Right hindlimb (tissue), 1 donor: Measurements from ENCODE around the gene SLC24A3.

Experiments
- DNase-seq: peaks from one replicate; pipeline ENCODE4 v3.0.0-alpha.2; 2018

Gene SLC24A3

GRCh38 chr20:19310541-19310940, 98.1 kb downstream of the SLC24A3 start:
- no peak for DNase-seq

DNA sequence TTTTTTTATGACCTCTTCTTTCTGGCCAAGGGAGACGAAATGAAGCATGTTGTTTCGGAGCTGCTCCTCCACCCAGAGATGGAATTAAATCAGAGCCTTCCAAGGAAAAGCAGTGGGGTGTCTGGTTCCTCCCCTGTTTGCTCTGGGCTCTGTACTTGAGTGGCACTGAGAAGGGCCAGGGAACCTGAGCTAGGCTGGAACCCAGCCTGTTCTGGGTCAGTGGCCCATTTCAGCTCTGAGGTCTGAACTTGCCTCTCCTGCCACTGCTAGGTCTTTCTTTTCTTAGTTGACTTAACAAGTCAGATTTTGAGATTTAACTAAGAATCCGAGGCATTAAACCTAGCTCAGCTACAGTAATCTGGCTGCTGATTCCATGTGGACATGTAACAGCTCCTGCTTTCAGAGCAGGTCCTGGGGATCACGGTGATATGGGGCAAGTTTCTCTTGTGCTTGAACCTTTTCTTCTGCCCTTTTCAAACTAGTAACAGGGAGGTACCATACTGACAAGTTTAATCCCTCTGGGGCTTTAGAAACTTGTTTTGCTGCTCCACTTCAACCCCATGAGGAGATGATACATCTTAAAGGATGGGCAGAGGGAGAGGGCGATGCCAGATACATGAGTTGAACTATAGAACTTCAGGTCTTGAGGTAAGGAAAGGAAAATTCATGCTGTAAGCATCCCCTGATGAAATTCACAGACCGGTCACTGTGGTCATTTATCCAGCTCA, 101.1 kb downstream of the SLC24A3 start:
- DNase-seq, result no peak

- DNase-seq, result no peak
Measured at GRCh38 chr20:19314621-19315020, 102.2 kb downstream of the SLC24A3 start.

DNA sequence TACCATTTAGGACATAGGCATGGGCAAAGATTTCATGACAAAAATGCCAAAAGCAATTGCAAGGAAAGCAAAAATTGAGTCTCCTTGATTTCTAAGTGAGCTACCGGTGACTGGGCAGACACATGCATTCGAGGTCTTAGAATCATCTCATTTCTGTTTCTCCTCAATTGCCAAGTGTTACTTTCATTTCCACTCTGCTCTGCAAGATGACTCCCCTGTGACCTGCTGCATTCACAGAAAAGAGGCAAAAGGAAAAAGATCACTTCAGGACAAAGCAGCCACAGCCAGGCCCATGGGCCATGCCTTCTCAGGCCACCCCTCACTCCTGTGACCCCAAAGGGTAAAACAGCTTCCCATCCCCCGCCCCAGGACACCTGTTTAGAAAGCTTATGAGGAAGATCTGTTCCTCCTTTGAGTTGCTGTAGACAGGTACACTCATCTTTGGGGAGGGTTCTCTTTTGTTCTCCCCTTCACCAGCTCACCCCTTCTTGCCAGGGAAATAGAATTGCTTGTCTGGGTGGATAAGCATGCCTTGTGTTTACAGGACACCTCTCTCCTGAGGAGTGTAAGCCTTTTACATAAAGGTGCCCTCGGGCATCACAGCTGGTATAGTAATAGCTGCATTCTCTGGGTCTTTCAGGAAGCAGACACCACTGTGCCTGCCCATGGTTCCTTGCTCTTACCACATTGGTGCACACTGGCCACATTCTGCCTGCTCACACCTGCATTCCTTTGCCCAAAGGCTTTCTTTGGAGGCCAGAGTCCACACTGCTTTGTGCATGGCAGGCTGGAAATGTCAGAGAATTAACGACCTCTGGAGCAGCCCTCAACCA, 105.0 kb downstream of the SLC24A3 start:
- DNase-seq, result no peak

DNA sequence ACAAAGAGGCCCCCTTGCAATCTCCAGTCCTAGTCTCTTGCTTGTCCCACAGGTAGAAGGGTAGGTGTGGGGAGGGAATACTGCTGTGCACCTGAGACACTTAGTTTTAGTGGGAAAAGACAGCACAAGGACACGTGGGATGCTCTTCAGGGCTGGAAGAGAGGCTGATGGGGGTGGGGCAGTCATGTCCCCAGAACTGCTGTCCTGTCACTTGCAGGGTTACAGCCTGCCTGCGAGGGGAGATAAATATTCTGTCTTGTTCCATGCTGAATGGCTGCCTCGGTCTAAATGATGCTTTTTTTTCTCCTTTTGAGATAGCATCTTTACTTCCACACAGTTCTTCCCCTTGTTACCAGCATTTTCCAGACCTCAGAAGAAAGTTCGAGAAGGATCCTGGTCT, 106.2 kb downstream of the SLC24A3 start:
- DNase-seq, result no peak

GRCh38 chr20:19320005-19320404, 107.6 kb downstream of the SLC24A3 start:
- DNase-seq, result no peak

DNA sequence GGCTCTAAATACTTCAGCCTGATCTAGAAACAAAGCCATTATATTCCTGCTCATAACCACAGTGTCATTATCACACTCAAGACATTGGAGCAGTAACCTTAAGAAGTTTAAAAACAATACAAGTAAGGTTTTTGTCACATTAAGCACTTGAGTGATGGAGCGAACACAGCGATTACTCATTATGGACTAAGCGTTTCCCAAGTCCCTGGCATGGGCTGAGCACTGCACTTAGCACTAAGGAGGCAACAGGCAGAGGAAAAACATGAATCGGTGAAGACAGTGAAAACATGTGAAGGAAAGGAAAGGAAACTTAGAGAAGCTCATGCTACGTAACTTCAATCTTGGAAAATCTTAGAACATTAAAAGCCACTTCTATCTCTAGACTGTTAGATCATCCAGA, 108.7 kb downstream of the SLC24A3 start:
- no peak for DNase-seq

DNA sequence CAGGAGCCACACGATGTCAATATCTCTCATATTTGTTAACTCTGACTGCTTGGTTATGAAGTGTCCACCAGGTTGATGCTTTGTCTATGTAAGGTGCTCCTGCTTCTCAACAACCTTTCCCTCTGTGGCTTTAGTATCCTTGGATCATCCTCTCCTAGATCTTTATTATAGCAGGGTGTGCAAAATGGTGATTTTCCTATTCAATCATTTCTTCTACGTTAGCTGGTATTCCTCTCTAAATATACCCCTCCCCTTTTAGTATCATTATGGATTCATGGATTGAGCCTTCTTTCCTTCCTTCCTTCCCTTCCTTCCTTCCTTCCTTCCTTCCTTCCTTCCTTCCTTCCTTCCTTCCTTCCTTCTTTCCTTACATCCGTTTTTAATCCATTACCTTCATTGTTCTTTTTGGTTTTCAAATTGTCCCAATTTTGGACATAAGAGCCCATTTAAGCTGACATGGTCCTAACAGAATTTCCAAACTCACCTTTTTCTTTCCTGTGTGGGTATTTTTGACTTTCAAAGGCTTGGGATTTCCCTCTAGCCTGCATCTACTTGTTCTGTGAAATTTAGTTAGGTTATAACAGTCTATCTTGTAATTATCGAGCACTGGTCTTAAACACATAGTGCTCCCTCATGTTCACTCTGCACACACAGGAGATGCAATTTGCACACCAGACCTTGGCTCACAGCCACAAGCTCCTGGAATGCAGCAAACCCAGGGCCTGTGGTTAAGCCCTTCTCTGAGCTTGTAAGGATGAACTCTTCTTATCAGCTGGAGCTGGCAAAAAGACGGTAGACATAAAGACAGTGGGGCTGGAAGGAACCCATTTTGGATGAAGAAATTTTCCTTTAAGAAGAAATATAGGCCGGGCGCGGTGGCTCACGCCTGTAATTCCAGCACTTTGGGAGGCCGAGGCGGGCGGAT, 109.9 kb downstream of the SLC24A3 start:
- DNase-seq, result no peak

- no peak for DNase-seq
Measured at GRCh38 chr20:19327401-19327800, 115.0 kb downstream of the SLC24A3 start.

DNA sequence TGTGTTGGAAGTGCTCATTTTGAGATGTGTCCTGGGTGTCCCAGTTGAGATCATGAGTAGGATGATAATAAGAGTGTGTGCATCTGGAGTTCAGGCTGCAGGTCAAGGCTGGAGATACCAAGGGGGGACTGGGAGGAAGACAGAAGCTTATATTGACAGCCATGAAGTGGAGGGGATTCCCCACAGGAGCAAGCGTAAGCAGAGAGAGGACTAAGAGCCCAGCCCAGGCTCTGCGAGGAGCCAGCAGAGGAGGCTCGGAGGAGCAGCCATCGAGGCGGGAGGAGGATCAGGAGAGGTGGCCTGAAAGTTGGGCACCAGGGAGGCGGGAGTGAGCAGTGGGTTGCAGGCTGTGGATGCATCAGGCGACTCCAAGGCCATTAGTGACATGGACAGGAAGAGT, 116.2 kb downstream of the SLC24A3 start:
- DNase-seq, result no peak

DNA sequence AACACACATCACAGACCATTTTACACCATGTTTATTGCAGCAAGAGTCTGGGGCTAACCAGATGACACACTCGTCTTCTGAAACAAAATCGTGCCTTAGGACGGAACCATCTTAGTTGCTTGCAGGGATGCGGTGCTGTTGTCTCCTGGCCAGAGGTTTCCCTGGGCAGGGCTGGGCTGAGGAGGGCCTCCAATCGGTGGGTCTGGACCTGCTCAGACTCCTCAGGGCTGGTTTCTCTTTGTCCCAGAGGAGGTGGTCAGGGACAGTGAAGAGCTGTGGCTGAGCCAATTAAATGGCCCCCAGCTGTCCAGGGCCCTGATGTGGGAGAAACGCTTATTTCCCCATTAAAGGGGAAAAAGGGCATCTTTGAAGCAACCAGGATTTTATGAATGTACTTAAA, 117.6 kb downstream of the SLC24A3 start:
- no peak for DNase-seq

GRCh38 chr20:19330731-19331130, 118.3 kb downstream of the SLC24A3 start:
- DNase-seq, result no peak

GRCh38 chr20:19333563-19333962, 121.1 kb downstream of the SLC24A3 start:
- no peak for DNase-seq

DNA sequence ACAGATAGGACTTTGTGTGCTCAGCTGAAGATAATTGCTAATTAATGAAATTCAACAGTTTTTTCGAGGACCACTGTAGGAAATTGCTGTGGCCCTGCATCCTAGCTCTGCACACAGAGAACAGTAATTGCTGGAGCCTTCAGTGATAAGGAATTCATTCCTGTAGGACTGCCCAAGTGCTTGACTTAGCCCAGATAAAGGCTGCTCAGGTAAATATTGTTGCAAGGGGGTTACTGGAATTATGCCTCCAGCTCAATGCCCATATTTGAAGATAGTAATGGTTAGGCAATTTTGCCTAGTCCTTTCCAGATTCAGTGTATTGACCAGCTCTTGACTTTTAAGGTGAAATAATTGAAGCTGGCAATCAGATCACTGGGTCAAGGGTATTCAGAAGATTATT, 122.9 kb downstream of the SLC24A3 start:
- DNase-seq, result no peak

- DNase-seq, result no peak
Measured at GRCh38 chr20:19335916-19336315, 123.5 kb downstream of the SLC24A3 start.

- DNase-seq, result no peak
Measured at GRCh38 chr20:19336631-19337030, 124.2 kb downstream of the SLC24A3 start.

DNA sequence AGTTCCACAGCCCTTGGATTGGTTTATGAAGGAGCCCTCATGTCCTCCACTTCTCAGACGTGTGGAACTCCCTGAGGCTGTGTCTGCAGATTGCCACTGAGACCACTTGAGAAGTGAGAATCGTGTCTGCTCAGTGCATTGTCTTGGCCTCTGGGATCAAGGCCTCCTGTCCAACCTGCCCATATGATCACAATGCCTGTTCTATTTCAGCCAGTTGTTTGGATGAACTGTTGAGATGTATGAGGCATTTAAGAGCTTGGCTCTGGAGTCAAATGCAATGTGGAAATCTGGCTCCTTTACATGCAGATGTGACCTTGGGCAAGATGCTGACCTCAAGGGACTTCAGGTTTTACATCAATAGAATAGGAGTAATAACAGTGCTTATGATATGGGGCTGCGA, 125.9 kb downstream of the SLC24A3 start:
- DNase-seq, result no peak

- no peak for DNase-seq
Measured at GRCh38 chr20:19338960-19339359, 126.5 kb downstream of the SLC24A3 start.

DNA sequence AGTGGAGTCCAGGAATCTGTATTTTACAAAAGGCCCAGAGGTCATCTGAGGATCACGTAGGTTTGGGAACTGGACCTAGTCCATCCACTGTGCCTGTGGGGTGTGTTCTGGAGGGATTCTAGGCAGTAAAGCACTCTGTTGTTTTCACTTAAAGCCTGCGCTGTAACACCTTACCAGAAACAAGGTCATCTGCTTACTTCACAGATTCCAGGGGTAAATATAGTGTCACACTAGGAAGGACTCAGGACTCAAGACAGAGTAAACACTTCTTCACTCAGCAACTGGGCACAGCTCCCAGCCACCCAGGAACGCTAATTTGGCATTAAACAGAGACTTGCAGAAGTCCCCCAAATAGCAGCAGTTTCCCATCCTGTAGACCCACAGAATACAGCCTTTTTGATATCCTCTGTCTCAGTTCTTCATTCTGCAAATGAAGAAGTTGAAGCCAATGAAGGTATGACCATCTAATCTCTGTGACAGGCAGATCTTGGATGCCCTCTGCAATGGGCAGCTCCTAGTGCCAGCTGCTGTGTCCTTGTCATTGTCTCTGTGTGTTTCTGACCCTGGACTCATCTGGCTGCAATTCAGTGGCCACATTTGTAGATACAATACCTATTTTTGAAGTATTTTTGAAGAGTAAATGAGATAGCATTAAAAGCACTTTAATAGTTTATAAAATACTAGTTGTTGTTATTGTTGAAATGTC, 129.1 kb downstream of the SLC24A3 start:
- DNase-seq, result no peak

- no peak for DNase-seq
Measured at GRCh38 chr20:19344341-19344740, 131.9 kb downstream of the SLC24A3 start.

DNA sequence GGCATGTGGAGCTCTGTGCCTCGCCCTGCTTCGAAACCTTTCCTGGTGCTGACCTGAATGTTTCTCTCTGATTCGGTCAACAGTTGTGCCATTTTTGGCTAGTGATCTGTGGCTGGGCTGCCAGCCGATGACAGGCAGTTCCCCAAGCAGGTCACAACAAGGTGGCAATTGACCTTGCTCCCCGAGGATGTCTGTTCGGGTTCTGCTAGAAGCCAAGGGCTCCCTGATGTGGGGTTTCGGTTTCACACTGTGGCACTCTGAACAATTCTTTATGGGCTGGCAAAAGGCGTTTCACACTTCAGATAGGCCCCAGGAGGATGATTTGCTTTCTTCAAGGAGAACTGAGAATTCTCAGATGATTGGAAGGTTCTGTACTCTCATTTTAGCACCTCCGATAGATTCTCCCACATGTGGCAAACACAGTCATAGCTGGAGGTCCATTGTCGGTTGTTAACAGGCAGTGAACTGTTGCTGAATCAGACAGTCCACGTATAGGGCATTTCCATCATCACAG, 135.6 kb downstream of the SLC24A3 start:
- no peak for DNase-seq

DNA sequence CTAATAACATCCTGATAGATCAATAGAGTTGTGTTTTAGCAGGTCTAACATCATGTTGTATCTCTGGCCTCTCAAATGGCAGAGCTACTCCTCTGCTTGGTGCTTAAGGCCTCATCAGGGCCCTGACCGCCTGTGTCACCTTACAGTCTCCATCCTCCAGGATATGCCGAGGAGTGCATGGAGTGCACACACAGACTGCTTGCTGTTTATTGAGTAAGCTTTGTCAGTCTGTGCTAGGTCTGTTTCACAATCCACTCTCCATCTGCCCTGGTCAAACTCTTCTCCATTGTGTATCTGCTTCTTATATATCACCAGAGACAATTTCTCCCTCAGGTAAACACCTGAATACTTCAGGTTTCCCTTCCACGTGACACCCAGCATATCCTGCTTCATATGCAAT, 136.1 kb downstream of the SLC24A3 start:
- no peak for DNase-seq
